NCI-H748 treated with DMSO at 0.1 percent for 48 hours (cell line): ENCODE results near the gene CACNA1A.
"Not testable (repeated sequence)": the region's sequence is repeated elsewhere in the genome, so short reads cannot be mapped to it uniquely, and the experiment has no call there.

Experiments
- DNase-seq: peaks from one replicate; lab custom pipeline; 2025; lab: John Stamatoyannopoulos, UW

CACNA1A gene

GRCh38 chr19:13277104-13277809, 229.0 kb downstream of the CACNA1A start:
- peak; percentile 10 for DNase-seq

GRCh38 chr19:13275016-13275722, 231.1 kb downstream of the CACNA1A start:
- no peak for DNase-seq

GRCh38 chr19:13270514-13271105, 235.7 kb downstream of the CACNA1A start:
- no peak for DNase-seq

GRCh38 chr19:13269348-13269747, 236.9 kb downstream of the CACNA1A start:
- DNase-seq: no peak

- no peak for DNase-seq
Measured at GRCh38 chr19:13267889-13268288, 238.4 kb downstream of the CACNA1A start.

- DNase-seq: no peak
Measured at GRCh38 chr19:13267131-13267530, 239.1 kb downstream of the CACNA1A start.

- DNase-seq: no peak
Measured at GRCh38 chr19:13262450-13262849, 243.8 kb downstream of the CACNA1A start.

- DNase-seq: no peak
Measured at GRCh38 chr19:13260883-13261653, 245.2 kb downstream of the CACNA1A start.

- DNase-seq: no peak
Measured at GRCh38 chr19:13256918-13257317, 249.4 kb downstream of the CACNA1A start.

GRCh38 chr19:13256398-13256797, 249.9 kb downstream of the CACNA1A start:
- DNase-seq: not testable (repeated sequence)

GRCh38 chr19:13255719-13256059, 250.6 kb downstream of the CACNA1A start:
- DNase-seq: no peak

GRCh38 chr19:13255041-13255718, 251.1 kb downstream of the CACNA1A start:
- DNase-seq: no peak

- DNase-seq: no peak
Measured at GRCh38 chr19:13252569-13253335, 253.5 kb downstream of the CACNA1A start.

- DNase-seq: no peak
Measured at GRCh38 chr19:13244920-13245319, 261.4 kb downstream of the CACNA1A start.

- no peak for DNase-seq
Measured at GRCh38 chr19:13241231-13242104, 264.8 kb downstream of the CACNA1A start.

GRCh38 chr19:13240312-13241022, 265.8 kb downstream of the CACNA1A start:
- DNase-seq: no peak

GRCh38 chr19:13238891-13239534, 267.3 kb downstream of the CACNA1A start:
- DNase-seq: no peak

- no peak for DNase-seq
Measured at GRCh38 chr19:13234518-13234917, 271.8 kb downstream of the CACNA1A start.

GRCh38 chr19:13231663-13232062, 274.6 kb downstream of the CACNA1A start:
- no peak for DNase-seq
